ENCODE data around the gene CMAS.

DNA sequence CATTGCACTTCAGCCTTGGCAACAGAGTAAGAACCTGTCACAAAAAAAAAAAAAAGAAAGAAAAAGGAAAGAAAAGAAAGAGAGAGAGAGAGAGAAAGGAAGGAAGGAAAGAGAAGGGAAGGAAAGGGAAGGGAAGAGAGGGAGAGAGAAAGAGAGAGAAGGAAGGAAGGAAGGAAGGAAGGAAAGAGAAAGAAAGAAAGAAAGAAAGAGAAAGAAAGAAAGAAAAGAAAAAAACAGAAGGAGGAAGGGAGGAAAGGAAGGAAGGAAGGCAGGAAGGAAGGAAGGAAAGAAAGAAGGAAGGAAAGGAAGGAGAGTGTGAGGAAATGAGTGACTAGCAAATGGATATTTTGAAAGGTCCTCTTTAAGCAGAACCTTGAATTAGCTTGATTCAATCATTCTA is 13.3 kb upstream of the CMAS start:
- TF ChIP-seq, protein P1, sequence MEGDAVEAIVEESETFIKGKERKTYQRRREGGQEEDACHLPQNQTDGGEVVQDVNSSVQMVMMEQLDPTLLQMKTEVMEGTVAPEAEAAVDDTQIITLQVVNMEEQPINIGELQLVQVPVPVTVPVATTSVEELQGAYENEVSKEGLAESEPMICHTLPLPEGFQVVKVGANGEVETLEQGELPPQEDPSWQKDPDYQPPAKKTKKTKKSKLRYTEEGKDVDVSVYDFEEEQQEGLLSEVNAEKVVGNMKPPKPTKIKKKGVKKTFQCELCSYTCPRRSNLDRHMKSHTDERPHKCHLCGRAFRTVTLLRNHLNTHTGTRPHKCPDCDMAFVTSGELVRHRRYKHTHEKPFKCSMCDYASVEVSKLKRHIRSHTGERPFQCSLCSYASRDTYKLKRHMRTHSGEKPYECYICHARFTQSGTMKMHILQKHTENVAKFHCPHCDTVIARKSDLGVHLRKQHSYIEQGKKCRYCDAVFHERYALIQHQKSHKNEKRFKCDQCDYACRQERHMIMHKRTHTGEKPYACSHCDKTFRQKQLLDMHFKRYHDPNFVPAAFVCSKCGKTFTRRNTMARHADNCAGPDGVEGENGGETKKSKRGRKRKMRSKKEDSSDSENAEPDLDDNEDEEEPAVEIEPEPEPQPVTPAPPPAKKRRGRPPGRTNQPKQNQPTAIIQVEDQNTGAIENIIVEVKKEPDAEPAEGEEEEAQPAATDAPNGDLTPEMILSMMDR (IDR thresholded peaks at IDR 0.05) = no peak
- TF ChIP-seq POLR2A (IDR thresholded peaks at IDR 0.05) (no peak), POLR2AphosphoS5 (IDR thresholded peaks at IDR 0.05) (no peak)

Data from prostate gland (tissue), 2 donors.